NCI-H748 treated with DMSO at 0.1 percent for 48 hours (cell line): ENCODE data around the gene ACD.
"Not testable (repeated sequence)": the region's sequence is repeated elsewhere in the genome, so short reads cannot be mapped to it uniquely, and the experiment has no call there.

ENCODE experiments used
- DNase-seq: peaks from one replicate; lab custom pipeline; 2025; lab: John Stamatoyannopoulos, UW

The ACD gene

GRCh38 chr16:67659675-67660563 lies at the start of gene ACD:
Gene ACD (minus strand): TSS chr16:67660260. CDS start chr16:67660220, 40 bp downstream.
- DNase-seq: peak; percentile 54

GRCh38 chr16:67709050-67709449 lies 49.0 kb upstream of the ACD start:
- DNase-seq: no peak

- no peak for DNase-seq
These were observed 48.3 kb upstream of the ACD start for GRCh38 chr16:67708368-67708771.

GRCh38 chr16:67707790-67708189 lies 47.7 kb upstream of the ACD start:
- no peak for DNase-seq

- DNase-seq: no peak
These were observed 47.1 kb upstream of the ACD start for GRCh38 chr16:67707210-67707609.

GRCh38 chr16:67704110-67704509 lies 44.0 kb upstream of the ACD start:
- no peak for DNase-seq

GRCh38 chr16:67703626-67704025 lies 43.6 kb upstream of the ACD start:
- no peak for DNase-seq

GRCh38 chr16:67702130-67702529 lies 42.1 kb upstream of the ACD start:
- DNase-seq: no peak

GRCh38 chr16:67701420-67701819 lies 41.4 kb upstream of the ACD start:
- no peak for DNase-seq

GRCh38 chr16:67699265-67699664 lies 39.2 kb upstream of the ACD start:
- DNase-seq: no peak

GRCh38 chr16:67697422-67698185 lies 37.5 kb upstream of the ACD start:
- DNase-seq: no peak

GRCh38 chr16:67694611-67695010 lies 34.6 kb upstream of the ACD start:
- no peak for DNase-seq

- not testable (repeated sequence) for DNase-seq
These were observed 33.6 kb upstream of the ACD start for GRCh38 chr16:67693517-67694285.

GRCh38 chr16:67685388-67686112 lies 25.5 kb upstream of the ACD start:
- no peak for DNase-seq

- no peak for DNase-seq
These were observed 23.7 kb upstream of the ACD start for GRCh38 chr16:67683767-67684166.

- DNase-seq: no peak
These were observed 20.2 kb upstream of the ACD start for GRCh38 chr16:67679935-67680897.

- DNase-seq: no peak
These were observed 18.4 kb upstream of the ACD start for GRCh38 chr16:67678354-67679023.

GRCh38 chr16:67677712-67678111 lies 17.7 kb upstream of the ACD start:
- no peak for DNase-seq

- no peak for DNase-seq
These were observed 16.9 kb upstream of the ACD start for GRCh38 chr16:67676939-67677338.

GRCh38 chr16:67676516-67676915 lies 16.5 kb upstream of the ACD start:
- no peak for DNase-seq
